ENCODE measurements around the gene RAB8A.
"Not testable (repeated sequence)": the region's sequence is repeated elsewhere in the genome, so short reads cannot be mapped to it uniquely, and the experiment has no call there.

The RAB8A gene

GRCh38 chr19:16111909-16112752 lies 442 bp downstream of the RAB8A start:
- Histone ChIP-seq H3K27me3 (ENCODE audit: control insufficient read depth in 1 of 2, insufficient read depth in 2 of 2, low read length in 2 of 2) (no peaks in the 10 kb centered on the region), H3K9me3 (ENCODE audit: control insufficient read depth in 1 of 2, low read length in 2 of 2) (no peaks in the 10 kb centered on the region), H3K4me1 (ENCODE audit: control insufficient read depth in 1 of 2, insufficient read depth in 2 of 2, low read length in 2 of 2) (peaks cover 32 to 42% of the 10 kb centered on the region in 2 donors), H3K27ac (ENCODE audit: low read depth, low read length) (peak overlapping the region; percentile 94), H3K36me3 (ENCODE audit: control insufficient read depth in 1 of 2, insufficient read depth in 2 of 2, low read length in 2 of 2) (peaks cover 0 to 5% of the 10 kb centered on the region in 2 donors), H3K9ac (ENCODE audit: low read depth in 1 of 2, low read length in 2 of 2) (peak overlapping the region; percentile 96 to 97), H3K4me3 (ENCODE audit: low read depth in 1 of 2, low read length in 2 of 2) (peak overlapping the region; percentile 90 to 93)

- Histone ChIP-seq H3K4me3 (ENCODE audit: low read depth in 1 of 2, low read length in 2 of 2) (peak overlapping the region; percentile 90 to 93), H3K27ac (ENCODE audit: low read depth, low read length) (no peak overlapping the region), H3K4me1 (ENCODE audit: control insufficient read depth in 1 of 2, insufficient read depth in 2 of 2, low read length in 2 of 2) (peaks cover 36 to 48% of the 10 kb centered on the region in 2 donors), H3K9me3 (ENCODE audit: control insufficient read depth in 1 of 2, low read length in 2 of 2) (no peaks in the 10 kb centered on the region), H3K9ac (ENCODE audit: low read depth in 1 of 2, low read length in 2 of 2) (peak overlapping the region; percentile 96 to 97), H3K27me3 (ENCODE audit: control insufficient read depth in 1 of 2, insufficient read depth in 2 of 2, low read length in 2 of 2) (no peaks in the 10 kb centered on the region), H3K36me3 (ENCODE audit: control insufficient read depth in 1 of 2, insufficient read depth in 2 of 2, low read length in 2 of 2) (peaks cover 0 to 9% of the 10 kb centered on the region in 2 donors)
Observed at GRCh38 chr19:16112778-16113177, 1.1 kb downstream of the RAB8A start.

GRCh38 chr19:16113727-16114126 lies 2.0 kb downstream of the RAB8A start:
- H3K27me3 ChIP-seq (ENCODE audit: control insufficient read depth in 1 of 2, insufficient read depth in 2 of 2, low read length in 2 of 2): no peaks in the 10 kb centered on the region
- H3K4me3 ChIP-seq (ENCODE audit: low read depth in 1 of 2, low read length in 2 of 2): peak overlapping the region in 1 of 2 donors; percentile 3
- no peak overlapping the region for H3K9ac ChIP-seq (ENCODE audit: low read depth in 1 of 2, low read length in 2 of 2)
- no peaks in the 10 kb centered on the region for H3K9me3 ChIP-seq (ENCODE audit: control insufficient read depth in 1 of 2, low read length in 2 of 2)
- H3K36me3 ChIP-seq (ENCODE audit: control insufficient read depth in 1 of 2, insufficient read depth in 2 of 2, low read length in 2 of 2): peaks cover 8 to 18% of the 10 kb centered on the region in 2 donors
- peaks cover 46 to 57% of the 10 kb centered on the region in 2 donors for H3K4me1 ChIP-seq (ENCODE audit: control insufficient read depth in 1 of 2, insufficient read depth in 2 of 2, low read length in 2 of 2)
- H3K27ac ChIP-seq (ENCODE audit: low read depth, low read length): no peak overlapping the region

DNA sequence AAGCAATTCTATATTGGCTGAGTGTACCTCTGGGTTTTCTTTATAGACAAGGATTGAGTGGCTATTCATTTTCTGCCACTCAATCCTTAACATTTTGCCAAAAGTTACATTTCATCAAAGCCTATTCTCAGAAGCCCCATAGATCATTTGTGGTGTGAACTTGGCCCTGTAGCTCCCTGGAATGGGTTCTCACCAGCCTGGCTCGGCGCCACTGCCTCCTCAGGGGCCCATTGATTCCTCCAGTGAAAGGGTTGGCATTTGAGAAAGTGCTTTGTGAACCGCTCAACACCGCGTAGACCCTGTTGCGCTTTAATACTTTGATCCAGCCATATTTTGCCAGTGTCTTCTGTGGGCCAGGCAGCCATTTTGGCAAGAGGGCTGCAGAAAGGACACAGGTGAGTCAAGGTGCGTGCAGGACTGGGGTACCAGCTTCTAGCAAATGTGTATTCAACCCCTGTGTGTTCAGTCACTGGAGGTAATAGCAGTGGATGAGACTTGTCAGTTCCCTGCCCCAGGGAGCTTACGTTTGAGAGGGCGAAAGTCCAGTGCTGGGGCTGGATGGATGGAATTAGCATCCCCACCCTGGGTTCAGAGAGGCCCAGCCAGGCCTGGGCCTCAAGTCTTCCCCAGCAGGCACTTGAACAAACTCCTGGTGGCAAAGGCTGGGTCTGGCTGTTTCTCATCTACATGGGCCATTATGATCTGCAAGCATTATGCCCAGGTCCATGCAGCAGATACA lies 3.8 kb downstream of the RAB8A start:
- peaks cover 10 to 24% of the 10 kb centered on the region in 2 donors for H3K36me3 ChIP-seq (ENCODE audit: control insufficient read depth in 1 of 2, insufficient read depth in 2 of 2, low read length in 2 of 2)
- H3K9ac ChIP-seq (ENCODE audit: low read depth in 1 of 2, low read length in 2 of 2): peak overlapping the region; percentile 2 to 19
- H3K4me1 ChIP-seq (ENCODE audit: control insufficient read depth in 1 of 2, insufficient read depth in 2 of 2, low read length in 2 of 2): peaks cover 60 to 73% of the 10 kb centered on the region in 2 donors
- H3K27ac ChIP-seq (ENCODE audit: low read depth, low read length): no peak overlapping the region
- no peaks in the 10 kb centered on the region for H3K27me3 ChIP-seq (ENCODE audit: control insufficient read depth in 1 of 2, insufficient read depth in 2 of 2, low read length in 2 of 2)
- H3K4me3 ChIP-seq (ENCODE audit: low read depth in 1 of 2, low read length in 2 of 2): no peak overlapping the region
- H3K9me3 ChIP-seq (ENCODE audit: control insufficient read depth in 1 of 2, low read length in 2 of 2): no peaks in the 10 kb centered on the region

- no peak overlapping the region for H3K9ac ChIP-seq (ENCODE audit: low read depth in 1 of 2, low read length in 2 of 2)
- H3K27me3 ChIP-seq (ENCODE audit: control insufficient read depth in 1 of 2, insufficient read depth in 2 of 2, low read length in 2 of 2): no peaks in the 10 kb centered on the region
- H3K27ac ChIP-seq (ENCODE audit: low read depth, low read length): no peak overlapping the region
- no peak overlapping the region for H3K4me3 ChIP-seq (ENCODE audit: low read depth in 1 of 2, low read length in 2 of 2)
- H3K9me3 ChIP-seq (ENCODE audit: control insufficient read depth in 1 of 2, low read length in 2 of 2): no peaks in the 10 kb centered on the region
- peaks cover 11 to 24% of the 10 kb centered on the region in 2 donors for H3K36me3 ChIP-seq (ENCODE audit: control insufficient read depth in 1 of 2, insufficient read depth in 2 of 2, low read length in 2 of 2)
- peaks cover 60 to 73% of the 10 kb centered on the region in 2 donors for H3K4me1 ChIP-seq (ENCODE audit: control insufficient read depth in 1 of 2, insufficient read depth in 2 of 2, low read length in 2 of 2)
Observed at GRCh38 chr19:16116067-16116466, 4.4 kb downstream of the RAB8A start.

DNA sequence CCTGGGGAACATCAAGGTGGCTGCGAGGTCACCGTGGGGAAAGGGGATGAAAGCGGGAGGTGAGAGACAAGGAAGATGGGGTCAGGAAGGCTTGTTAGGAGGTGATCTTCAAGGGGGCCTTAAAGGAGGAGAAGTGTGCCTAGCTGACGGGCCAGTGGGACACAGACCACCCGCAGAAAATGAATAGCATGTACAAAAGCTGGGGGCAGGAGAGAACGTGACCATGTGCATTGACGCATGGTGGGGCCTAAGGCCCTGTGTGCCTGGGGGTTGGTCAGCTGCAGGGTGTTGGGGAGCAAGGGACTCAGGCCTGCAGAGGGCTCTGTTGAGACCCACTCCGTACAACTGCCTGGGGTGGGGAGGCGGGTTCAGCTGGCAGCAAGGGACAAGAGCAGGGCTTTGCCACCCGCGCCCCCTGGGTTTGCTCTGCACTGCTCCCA lies 5.9 kb downstream of the RAB8A start:
- Histone ChIP-seq H3K27ac (ENCODE audit: low read depth, low read length) (no peak overlapping the region), H3K27me3 (ENCODE audit: control insufficient read depth in 1 of 2, insufficient read depth in 2 of 2, low read length in 2 of 2) (no peaks in the 10 kb centered on the region), H3K4me1 (ENCODE audit: control insufficient read depth in 1 of 2, insufficient read depth in 2 of 2, low read length in 2 of 2) (peaks cover 55 to 66% of the 10 kb centered on the region in 2 donors), H3K9me3 (ENCODE audit: control insufficient read depth in 1 of 2, low read length in 2 of 2) (no peaks in the 10 kb centered on the region), H3K36me3 (ENCODE audit: control insufficient read depth in 1 of 2, insufficient read depth in 2 of 2, low read length in 2 of 2) (peaks cover 24 to 40% of the 10 kb centered on the region in 2 donors), H3K4me3 (ENCODE audit: low read depth in 1 of 2, low read length in 2 of 2) (no peak overlapping the region), H3K9ac (ENCODE audit: low read depth in 1 of 2, low read length in 2 of 2) (peak overlapping the region in 1 of 2 donors; percentile 17)

DNA sequence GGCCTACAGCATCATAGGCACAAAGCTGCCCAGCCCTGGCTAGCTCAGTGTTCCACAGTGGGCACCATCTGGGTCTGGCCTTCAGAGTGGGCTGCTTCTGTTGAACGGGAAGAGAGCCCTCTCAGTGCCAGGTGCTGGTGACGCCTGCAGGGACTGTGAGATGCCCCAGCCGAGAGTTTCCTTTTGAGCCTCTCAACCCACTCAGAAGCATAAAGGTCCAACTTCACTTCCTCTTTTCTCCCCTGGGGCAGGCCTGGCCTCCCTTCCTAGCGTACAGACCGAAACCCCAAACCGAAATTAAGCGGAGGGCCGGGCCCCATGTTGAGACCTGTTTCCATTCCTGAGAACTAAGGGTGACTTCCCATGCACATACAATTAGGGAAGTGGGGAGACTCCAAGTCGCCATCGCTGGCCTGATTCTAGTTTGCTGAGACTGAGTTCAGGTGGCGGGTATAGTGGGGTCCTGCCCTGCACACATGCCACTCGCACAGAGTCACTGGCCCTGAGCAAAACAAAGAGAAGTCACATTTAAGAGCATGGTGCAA lies 6.9 kb downstream of the RAB8A start:
- H3K4me1 ChIP-seq (ENCODE audit: control insufficient read depth in 1 of 2, insufficient read depth in 2 of 2, low read length in 2 of 2): peaks cover 48 to 57% of the 10 kb centered on the region in 2 donors
- H3K27ac ChIP-seq (ENCODE audit: low read depth, low read length): peak overlapping the region; percentile 68
- H3K9me3 ChIP-seq (ENCODE audit: control insufficient read depth in 1 of 2, low read length in 2 of 2): no peaks in the 10 kb centered on the region
- no peaks in the 10 kb centered on the region for H3K27me3 ChIP-seq (ENCODE audit: control insufficient read depth in 1 of 2, insufficient read depth in 2 of 2, low read length in 2 of 2)
- H3K36me3 ChIP-seq (ENCODE audit: control insufficient read depth in 1 of 2, insufficient read depth in 2 of 2, low read length in 2 of 2): peaks cover 31 to 49% of the 10 kb centered on the region in 2 donors
- peak overlapping the region in 1 of 2 donors; percentile 27 for H3K4me3 ChIP-seq (ENCODE audit: low read depth in 1 of 2, low read length in 2 of 2)
- peak overlapping the region; percentile 33 to 50 for H3K9ac ChIP-seq (ENCODE audit: low read depth in 1 of 2, low read length in 2 of 2)

GRCh38 chr19:16119075-16119857 lies 7.6 kb downstream of the RAB8A start:
- H3K27ac ChIP-seq (ENCODE audit: low read depth, low read length): peak overlapping the region; percentile 68
- not testable (repeated sequence) for H3K9me3 ChIP-seq (ENCODE audit: control insufficient read depth in 1 of 2, low read length in 2 of 2); H3K27me3 ChIP-seq (ENCODE audit: control insufficient read depth in 1 of 2, insufficient read depth in 2 of 2, low read length in 2 of 2)
- H3K9ac ChIP-seq (ENCODE audit: low read depth in 1 of 2, low read length in 2 of 2): peak overlapping the region in 1 of 2 donors; percentile 50
- H3K36me3 ChIP-seq (ENCODE audit: control insufficient read depth in 1 of 2, insufficient read depth in 2 of 2, low read length in 2 of 2): peaks cover 38 to 56% of the 10 kb centered on the region in 2 donors
- peak overlapping the region in 1 of 2 donors; percentile 28 for H3K4me3 ChIP-seq (ENCODE audit: low read depth in 1 of 2, low read length in 2 of 2)
- peaks cover 44 to 51% of the 10 kb centered on the region in 2 donors for H3K4me1 ChIP-seq (ENCODE audit: control insufficient read depth in 1 of 2, insufficient read depth in 2 of 2, low read length in 2 of 2)

GRCh38 chr19:16121141-16121540 lies 9.5 kb downstream of the RAB8A start:
- Histone ChIP-seq H3K9ac (ENCODE audit: low read depth in 1 of 2, low read length in 2 of 2) (no peak overlapping the region), H3K9me3 (ENCODE audit: control insufficient read depth in 1 of 2, low read length in 2 of 2) (no peaks in the 10 kb centered on the region), H3K4me1 (ENCODE audit: control insufficient read depth in 1 of 2, insufficient read depth in 2 of 2, low read length in 2 of 2) (peaks cover 46 to 53% of the 10 kb centered on the region in 2 donors), H3K4me3 (ENCODE audit: low read depth in 1 of 2, low read length in 2 of 2) (no peak overlapping the region), H3K27ac (ENCODE audit: low read depth, low read length) (no peak overlapping the region), H3K27me3 (ENCODE audit: control insufficient read depth in 1 of 2, insufficient read depth in 2 of 2, low read length in 2 of 2) (no peaks in the 10 kb centered on the region), H3K36me3 (ENCODE audit: control insufficient read depth in 1 of 2, insufficient read depth in 2 of 2, low read length in 2 of 2) (peaks cover 44 to 72% of the 10 kb centered on the region in 2 donors)

All from duodenal mucosa (tissue), 2 donors.